ENCODE measurements around the gene AGBL5. TPM values are rescaled to one million over a fixed set of nuclear protein-coding genes. Genes with fewer than 3 reads are reported as not detected.

Gene AGBL5
- total and polyA plus RNA-seq, 9 of the 15 experiments (the other 6 are each of a cell fraction or from before 2014, with no cell fraction given), result 3.3 to 52.7 (median 26.2) TPM

GRCh38 chr2:27095745-27096651 lies 44.5 kb downstream of the AGBL5 start (continued):
- TF ChIP-seq ZNF217 (CRISPR knock-in tag; IDR thresholded peaks at IDR 0.05), result no peak
- TF ChIP-seq CREB3 (tag; conservative IDR thresholded peaks at IDR 0.05; ENCODE audit: low read depth), result peak; percentile 65; the same call in 1 of the 2 replicates
- no peak for TF ChIP-seq ZNF717 (CRISPR knock-in tag; IDR thresholded peaks at IDR 0.05)
- TF ChIP-seq PRMT5 (CRISPR knock-in tag; IDR thresholded peaks at IDR 0.05), result no peak
- TF ChIP-seq E2F4 (CRISPR knock-in tag; IDR thresholded peaks at IDR 0.05; ENCODE audit: low read depth), result no peak
- TF ChIP-seq NUFIP1 (IDR thresholded peaks at IDR 0.05; ENCODE audit: partially characterized antibody), result no peak
- no peak for TF ChIP-seq THRA (IDR thresholded peaks at IDR 0.05)
- no peak for TF ChIP-seq NR2C1 (IDR thresholded peaks at IDR 0.05)
- peak; percentile 52 for TF ChIP-seq NR2C1 (tag; IDR thresholded peaks at IDR 0.05)
- TF ChIP-seq ATF7 (IDR thresholded peaks at IDR 0.05), result 0 out of 2 replicates have a peak, but pooled peaks have one; percentile 18
- TF ChIP-seq RNF2 (IDR thresholded peaks at IDR 0.05), result no peak
- TF ChIP-seq CEBPB (tag; IDR thresholded peaks at IDR 0.05), result peak; percentile 85
- peak; percentile 20 for TF ChIP-seq PRDM10 (IDR thresholded peaks at IDR 0.05; ENCODE audit: partially characterized antibody)
- no peak for TF ChIP-seq XRCC5 (IDR thresholded peaks at IDR 0.05; ENCODE audit: low read depth, low read length)
- no peak for TF ChIP-seq NCOR1 (IDR thresholded peaks at IDR 0.05)
- no peak for TF ChIP-seq ZNF212 (CRISPR knock-in tag; IDR thresholded peaks at IDR 0.05)
- TF ChIP-seq ZNF583 (CRISPR knock-in tag; IDR thresholded peaks at IDR 0.05), result no peak
- TF ChIP-seq ZSCAN32 (CRISPR knock-in tag; IDR thresholded peaks at IDR 0.05), result no peak
- TF ChIP-seq ZZZ3 (IDR thresholded peaks at IDR 0.05), result no peak
- TF ChIP-seq ADNP (tag; IDR thresholded peaks at IDR 0.05), result no peak
- no peak for TF ChIP-seq PPARD (CRISPR knock-in tag; IDR thresholded peaks at IDR 0.05)
